ENCODE results near the gene SULT1C3. TPM values are rescaled to one million over a fixed set of nuclear protein-coding genes. Genes with fewer than 3 reads are reported as not detected.

The SULT1C3 gene
- total RNA-seq, 2 experiments from 2014 or later, result not detected

GRCh38 chr2:108304975-108305374 is 65.2 kb downstream of the SULT1C3 start:
- Histone ChIP-seq H2AFZ (ENCODE audit: low read length) (no peak overlapping the region), H3K79me2 (ENCODE audit: insufficient read depth, low read depth, low read length) (no peaks in the 10 kb centered on the region), H3K4me3 (ENCODE audit: low read depth, low read length, poor library complexity, severe bottlenecking) (no peak overlapping the region), H3K27ac (ENCODE audit: low read depth, low read length, poor library complexity, severe bottlenecking) (no peak overlapping the region), H3K36me3 (ENCODE audit: insufficient read depth, low read length) (no peaks in the 10 kb centered on the region), H3K9me2 (ENCODE audit: insufficient read depth, low read length) (no peaks in the 10 kb centered on the region), H4K20me1 (ENCODE audit: insufficient read depth, low read length) (no peaks in the 10 kb centered on the region), H3K9me3 (ENCODE audit: low read length) (no peaks in the 10 kb centered on the region), H3K4me1 (ENCODE audit: insufficient read depth, low read length, poor library complexity, severe bottlenecking) (no peaks in the 10 kb centered on the region), H3K4me2 (ENCODE audit: low read length) (no peak overlapping the region)
- ChIA-PET CTCF (ENCODE audit: unreplicated experiment) (no interaction called here), POLR2A (no interaction called here)
- intact Hi-C loops (cut with micrococcal nuclease; ENCODE audit: unreplicated experiment), result no loop called here
- TF ChIP-seq CTCF (conservative IDR thresholded peaks at IDR 0.05; ENCODE audit: low read length) (no peak), EZH2phosphoT487 (IDR thresholded peaks at IDR 0.05; ENCODE audit: borderline replicate concordance, low read depth, low read length) (no peak)
- BruUV-seq (replicated peaks), result no TSS peak
- DNase-seq (ENCODE audit: low spot score), result no peak

DNA sequence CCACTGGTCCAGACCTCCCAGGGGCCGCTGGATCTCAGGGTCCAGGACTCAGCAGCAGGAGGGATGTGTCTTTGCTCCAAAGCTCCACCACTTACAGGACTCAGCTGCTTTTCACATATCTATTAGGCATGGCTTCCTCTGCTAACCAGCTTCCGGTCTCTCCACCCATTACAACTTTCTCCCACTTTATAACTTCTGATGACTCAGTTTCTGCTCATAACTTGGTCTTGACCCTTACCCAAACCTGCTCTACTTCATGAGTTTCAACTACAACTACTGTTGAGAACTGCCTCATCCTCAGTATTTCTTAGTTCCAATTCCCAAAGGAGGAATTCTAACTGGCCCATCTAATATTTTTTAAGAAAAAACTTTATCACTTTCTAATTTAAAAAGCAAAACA is 66.1 kb downstream of the SULT1C3 start:
- ChIA-PET POLR2A (no interaction called here), CTCF (ENCODE audit: unreplicated experiment) (no interaction called here)
- BruUV-seq (replicated peaks), result no TSS peak

DNA sequence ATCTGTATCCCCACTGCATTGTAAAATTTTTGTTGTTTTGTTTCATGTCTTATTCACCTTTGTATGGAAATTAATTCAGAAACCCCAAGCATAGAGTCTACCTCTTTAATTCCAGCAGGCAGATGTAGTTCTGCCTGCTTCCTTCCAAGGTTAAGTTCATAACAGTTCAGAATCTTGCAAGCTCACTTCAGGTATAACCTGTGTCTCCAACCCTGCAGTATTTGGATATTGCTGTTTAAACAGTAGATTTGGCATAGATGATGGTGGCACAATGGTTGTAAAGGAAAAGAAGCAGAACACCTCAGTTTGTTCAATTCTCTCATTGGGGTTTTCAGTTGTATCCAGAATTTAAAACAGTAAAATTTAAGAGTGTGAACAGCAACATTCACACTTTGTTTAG is 70.1 kb downstream of the SULT1C3 start:
- Histone ChIP-seq H3K36me3 (ENCODE audit: insufficient read depth, low read length) (no peaks in the 10 kb centered on the region), H2AFZ (ENCODE audit: low read length) (no peak overlapping the region), H3K9me2 (ENCODE audit: insufficient read depth, low read length) (no peaks in the 10 kb centered on the region), H4K20me1 (ENCODE audit: insufficient read depth, low read length) (no peaks in the 10 kb centered on the region), H3K9me3 (ENCODE audit: low read length) (no peaks in the 10 kb centered on the region), H3K79me2 (ENCODE audit: insufficient read depth, low read depth, low read length) (no peaks in the 10 kb centered on the region), H3K4me1 (ENCODE audit: insufficient read depth, low read length, poor library complexity, severe bottlenecking) (no peaks in the 10 kb centered on the region), H3K4me3 (ENCODE audit: low read depth, low read length, poor library complexity, severe bottlenecking) (no peak overlapping the region), H3K4me2 (ENCODE audit: low read length) (no peak overlapping the region), H3K27ac (ENCODE audit: low read depth, low read length, poor library complexity, severe bottlenecking) (no peak overlapping the region)
- DNase-seq (ENCODE audit: low spot score), result no peak
- ChIA-PET CTCF (ENCODE audit: unreplicated experiment) (no interaction called here), POLR2A (no interaction called here)
- BruUV-seq (replicated peaks), result no TSS peak
- no peak for TF ChIP-seq CTCF (conservative IDR thresholded peaks at IDR 0.05; ENCODE audit: low read length)
- TF ChIP-seq EZH2phosphoT487 (IDR thresholded peaks at IDR 0.05; ENCODE audit: borderline replicate concordance, low read depth, low read length), result no peak
- intact Hi-C loops (cut with micrococcal nuclease; ENCODE audit: unreplicated experiment), result no loop called here

More for the DNA sequence above, 66.1 kb downstream of the SULT1C3 start:
- Histone ChIP-seq H2AFZ (ENCODE audit: low read length) (no peak overlapping the region), H3K9me2 (ENCODE audit: insufficient read depth, low read length) (no peaks in the 10 kb centered on the region), H3K27ac (ENCODE audit: low read depth, low read length, poor library complexity, severe bottlenecking) (no peak overlapping the region), H3K9me3 (ENCODE audit: low read length) (no peaks in the 10 kb centered on the region), H3K79me2 (ENCODE audit: insufficient read depth, low read depth, low read length) (no peaks in the 10 kb centered on the region), H3K4me2 (ENCODE audit: low read length) (no peak overlapping the region), H4K20me1 (ENCODE audit: insufficient read depth, low read length) (no peaks in the 10 kb centered on the region), H3K36me3 (ENCODE audit: insufficient read depth, low read length) (no peaks in the 10 kb centered on the region), H3K4me1 (ENCODE audit: insufficient read depth, low read length, poor library complexity, severe bottlenecking) (no peaks in the 10 kb centered on the region), H3K4me3 (ENCODE audit: low read depth, low read length, poor library complexity, severe bottlenecking) (no peak overlapping the region)
- no peak for DNase-seq (ENCODE audit: low spot score)
- TF ChIP-seq EZH2phosphoT487 (IDR thresholded peaks at IDR 0.05; ENCODE audit: borderline replicate concordance, low read depth, low read length), result no peak
- TF ChIP-seq CTCF (conservative IDR thresholded peaks at IDR 0.05; ENCODE audit: low read length), result no peak
- intact Hi-C loops (cut with micrococcal nuclease; ENCODE audit: unreplicated experiment), result no loop called here

Other genes with a start within 250 kb of the SULT1C3 start
- gene SULT1C2, start 48.9 kb downstream of the SULT1C3 start, total RNA-seq (2014; rRNA removed; shearing (Covaris generic)), result not detected in 2 replicates
- not detected in 2 replicates for gene SULT1C2, start 48.9 kb downstream of the SULT1C3 start, total RNA-seq (2022)
- not detected in 2 replicates for gene SULT1C4, start 138.0 kb downstream of the SULT1C3 start, total RNA-seq (2014; rRNA removed; shearing (Covaris generic))
- not detected in 2 replicates for gene SULT1C4, start 138.0 kb downstream of the SULT1C3 start, total RNA-seq (2022)
- gene GCC2, start 209.2 kb downstream of the SULT1C3 start, total RNA-seq (2014; rRNA removed; shearing (Covaris generic)), result 19.7 and 28.2 TPM in 2 replicates
- gene GCC2, start 209.2 kb downstream of the SULT1C3 start, total RNA-seq (2022), result 43.9 and 51.1 TPM in 2 replicates

Data from OCI-LY7 (cell line).